SHP77 (cell line): ENCODE results near the gene MBOAT1.

Experiments used
- DNase-seq, 2 experiments: peaks; one replicate each; lab custom pipeline; 2025; lab: John Stamatoyannopoulos, UW

MBOAT1 gene

DNA sequence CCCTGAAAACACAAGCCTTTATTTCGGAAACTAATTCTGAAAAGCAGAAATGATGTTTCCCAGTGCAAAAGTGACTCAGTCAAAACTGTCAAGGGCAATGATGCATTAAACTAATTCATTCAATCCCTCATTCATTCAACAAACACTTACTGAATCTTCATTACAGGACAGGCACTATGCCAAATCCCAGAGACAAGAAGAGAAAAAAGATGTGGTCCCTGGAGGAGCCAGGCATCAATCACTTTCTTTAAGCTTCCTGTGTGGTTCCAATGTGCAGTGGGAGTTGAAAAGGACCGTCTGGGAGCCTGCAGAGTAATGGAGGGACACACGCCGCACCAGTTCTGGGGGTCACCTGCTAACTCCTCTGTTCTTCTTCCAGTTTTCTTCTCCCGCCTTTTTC, 113.1 kb downstream of the MBOAT1 start:
- DNase-seq, result no peak

DNA sequence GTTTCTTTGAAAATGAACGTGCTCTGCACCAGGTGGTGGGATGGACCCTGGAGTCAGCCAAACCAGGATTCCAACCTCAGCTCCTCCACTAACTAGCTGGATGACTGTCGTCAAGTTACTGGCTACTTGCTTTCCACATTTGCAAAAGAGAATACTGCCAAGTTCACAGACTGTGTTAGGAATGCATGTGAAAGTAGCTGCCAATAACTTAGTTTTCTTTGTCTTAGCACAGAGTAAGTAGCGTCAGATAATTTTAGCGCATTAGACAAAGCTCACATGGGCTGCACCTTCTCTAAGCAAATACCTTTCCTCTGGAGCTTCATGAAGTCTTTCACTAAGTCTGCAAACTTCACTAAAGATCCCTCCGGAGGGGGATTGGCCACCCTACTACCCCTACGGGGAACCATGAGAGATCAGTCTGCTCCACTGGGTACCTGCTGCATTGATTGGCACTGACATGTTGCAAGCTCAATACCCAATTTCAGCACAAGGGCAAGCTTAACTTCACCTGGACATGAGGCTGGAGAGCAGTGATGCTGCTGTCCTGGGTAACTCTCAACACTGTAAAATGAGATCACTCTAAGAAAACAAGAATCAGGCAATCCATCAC, 113.9 kb downstream of the MBOAT1 start:
- no peak for DNase-seq

DNA sequence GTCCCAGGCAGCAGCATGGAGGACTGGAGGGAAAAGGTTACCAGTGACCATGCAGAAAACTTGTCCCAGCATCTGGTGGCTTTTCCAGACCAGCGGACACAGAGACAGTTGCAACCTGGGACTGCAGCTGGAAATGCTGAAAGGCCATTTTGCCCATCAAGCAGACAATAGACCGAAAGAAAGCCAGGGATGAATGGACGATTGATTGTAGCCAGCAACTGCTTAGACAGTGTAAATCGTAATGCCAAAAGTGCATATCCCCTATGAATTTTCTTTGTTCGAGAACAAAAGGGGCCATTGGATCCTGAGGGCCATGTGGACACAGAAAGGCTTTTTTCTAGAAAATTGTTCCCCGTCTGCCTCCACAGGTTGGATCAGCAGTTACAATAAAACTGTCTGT, 115.7 kb downstream of the MBOAT1 start:
- no peak for DNase-seq

DNA sequence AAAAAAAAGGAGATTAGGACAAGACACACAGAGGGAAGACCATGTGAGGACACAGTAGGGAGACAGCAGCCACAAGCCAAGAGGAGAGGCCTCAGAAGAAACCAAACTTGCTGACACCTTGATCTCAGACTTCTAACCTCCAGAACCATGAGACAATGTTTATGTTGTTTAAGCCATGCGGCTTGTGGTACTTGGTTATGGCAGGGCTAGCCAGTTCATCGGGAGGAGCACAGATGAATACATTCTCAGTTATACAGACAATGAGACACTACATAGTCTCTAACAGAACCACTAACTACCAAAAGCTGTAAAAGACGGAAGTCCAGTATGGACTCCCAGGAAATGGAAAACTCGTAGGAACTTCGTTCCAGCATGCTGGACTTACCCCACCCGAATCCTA, 116.8 kb downstream of the MBOAT1 start:
- DNase-seq, result no peak

DNA sequence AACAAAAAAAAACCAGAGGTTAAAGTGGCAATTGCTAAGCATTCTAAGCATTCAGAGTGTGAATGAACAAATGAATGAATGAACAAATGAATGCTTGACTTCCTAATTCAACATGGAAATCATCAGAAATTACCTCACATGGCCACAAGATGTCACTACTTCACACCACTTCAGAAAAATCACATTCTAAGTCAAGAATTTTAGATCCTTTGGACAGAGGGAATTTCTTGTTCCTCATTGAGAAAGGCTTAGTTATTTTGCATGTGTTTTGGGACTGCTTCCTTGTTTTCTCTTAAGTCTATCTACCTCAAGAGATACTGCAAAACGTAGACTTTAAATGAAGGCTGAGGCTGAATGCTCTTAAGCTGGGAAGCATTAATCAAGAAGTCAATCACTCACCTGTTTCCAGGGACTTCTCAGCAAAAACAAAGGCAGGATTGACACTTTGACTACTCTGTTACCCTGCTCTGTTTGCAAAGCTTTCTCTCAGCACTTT, 120.2 kb downstream of the MBOAT1 start:
- peak; percentile 28 to 37 for DNase-seq

DNA sequence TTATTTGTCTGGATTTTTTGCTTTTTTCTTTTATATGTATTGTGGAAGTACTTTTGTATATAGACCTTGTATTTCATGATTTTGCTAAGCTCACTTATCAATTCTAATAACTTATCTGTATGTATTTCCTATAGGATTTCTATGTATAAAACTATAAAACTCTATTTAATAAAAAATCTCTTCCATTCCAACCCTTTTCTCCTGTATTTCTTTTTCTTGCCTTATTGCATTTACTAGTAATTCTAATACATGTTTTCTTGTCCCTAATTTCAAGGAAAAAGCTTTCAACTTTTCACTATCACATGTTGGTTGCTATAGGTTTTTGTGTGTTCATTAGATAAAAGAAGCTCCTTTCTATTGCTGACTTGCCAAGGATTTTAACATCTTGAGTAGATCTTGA, 125.3 kb downstream of the MBOAT1 start:
- no peak for DNase-seq

DNA sequence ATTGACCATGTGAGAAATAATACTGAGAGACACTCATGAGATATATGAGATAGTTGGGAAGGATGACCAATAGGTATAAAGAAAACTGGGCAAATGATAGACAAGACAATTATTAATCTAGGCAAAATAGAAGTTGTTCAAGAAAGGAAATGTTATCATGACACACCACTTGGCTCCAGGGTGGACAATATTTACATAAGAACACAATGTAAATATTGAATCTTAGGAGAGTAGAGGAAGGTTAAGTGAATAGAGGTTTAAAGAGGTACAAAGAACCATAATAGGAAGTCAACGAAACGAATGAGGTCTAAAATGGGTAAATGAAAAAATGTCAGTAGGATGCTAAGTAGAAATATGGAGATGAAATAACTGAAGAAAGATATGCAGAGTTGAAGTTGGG, 126.5 kb downstream of the MBOAT1 start:
- no peak for DNase-seq

DNA sequence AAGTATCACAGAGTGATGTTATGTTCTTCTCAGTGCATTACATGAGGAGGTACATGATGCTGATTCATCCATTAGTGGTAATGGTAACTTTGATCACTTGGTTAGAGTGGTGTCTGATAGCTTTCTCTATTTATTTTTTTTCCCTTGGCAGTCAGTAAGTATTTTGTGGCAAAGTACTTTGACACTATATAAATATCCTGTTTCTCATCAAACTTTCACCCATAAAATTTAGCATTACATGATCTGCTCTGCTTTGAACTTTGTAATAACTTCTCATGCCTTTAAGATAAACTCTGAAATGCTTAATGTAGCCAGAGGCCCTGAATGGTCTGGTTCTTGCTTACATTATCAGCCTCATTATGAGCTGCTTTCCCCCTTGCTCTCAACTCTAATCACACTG, 127.9 kb downstream of the MBOAT1 start:
- no peak for DNase-seq

DNA sequence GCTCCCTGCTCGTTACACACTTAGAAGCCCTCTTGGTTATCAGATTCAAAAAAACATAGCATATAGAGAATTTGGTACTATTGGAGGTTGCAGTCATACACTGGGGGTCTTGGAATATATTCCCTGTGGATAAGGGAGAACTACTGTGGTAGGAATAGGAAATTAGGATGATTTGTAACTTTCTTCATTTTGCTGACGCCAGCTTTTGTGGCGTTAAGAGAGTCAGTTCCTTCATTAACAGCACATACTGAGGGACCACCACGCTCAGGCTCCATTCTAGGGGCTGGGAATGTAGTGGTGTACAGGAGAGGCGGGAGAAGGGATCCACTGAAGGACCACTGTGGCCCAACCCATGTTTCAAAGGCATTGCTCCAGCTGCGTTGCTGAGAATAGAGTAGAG, 140.3 kb downstream of the MBOAT1 start:
- DNase-seq, result no peak

DNA sequence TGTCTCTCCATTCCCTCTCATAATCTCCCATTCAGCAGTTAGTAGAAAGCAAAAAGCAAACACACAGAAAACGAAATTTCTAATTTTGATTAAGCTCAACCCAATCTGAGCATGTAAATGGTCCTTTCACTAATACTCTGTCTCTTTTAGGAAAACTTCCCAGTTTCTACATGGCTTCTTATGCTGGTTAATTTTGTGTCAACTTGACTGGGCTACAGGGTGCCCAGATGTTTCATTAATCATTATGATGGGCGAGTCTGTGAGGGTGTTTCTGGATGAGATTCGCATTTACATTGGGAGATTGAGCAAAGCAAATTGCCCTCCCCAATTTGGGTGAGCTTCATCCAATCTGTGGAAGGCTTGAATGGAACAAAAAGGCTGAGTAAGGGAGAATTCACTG, 142.2 kb downstream of the MBOAT1 start:
- no peak for DNase-seq

DNA sequence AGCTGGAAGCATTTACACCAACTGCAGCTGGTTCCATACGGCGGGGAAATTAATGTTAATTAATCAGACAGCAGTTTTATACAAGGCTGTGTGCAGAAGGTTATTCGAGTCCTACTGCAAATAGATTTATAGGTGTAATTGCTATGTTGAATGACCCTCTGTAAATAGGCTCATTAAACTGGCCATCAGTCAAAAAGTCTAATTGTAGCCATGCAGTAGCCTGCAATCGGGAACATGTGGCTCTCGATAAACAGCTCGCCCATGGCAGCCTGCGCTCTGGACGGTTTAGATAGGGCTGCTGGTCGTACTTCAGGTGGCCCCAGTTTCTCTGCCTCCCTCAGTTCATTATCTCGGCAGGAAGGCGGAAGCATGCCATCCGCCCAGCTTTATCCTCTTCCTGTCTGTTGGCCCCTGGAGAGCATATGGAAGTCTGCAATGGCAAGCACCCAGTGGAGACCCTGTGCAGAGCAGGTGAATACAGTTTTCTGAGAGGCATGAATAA, 143.2 kb downstream of the MBOAT1 start:
- DNase-seq, result no peak

DNA sequence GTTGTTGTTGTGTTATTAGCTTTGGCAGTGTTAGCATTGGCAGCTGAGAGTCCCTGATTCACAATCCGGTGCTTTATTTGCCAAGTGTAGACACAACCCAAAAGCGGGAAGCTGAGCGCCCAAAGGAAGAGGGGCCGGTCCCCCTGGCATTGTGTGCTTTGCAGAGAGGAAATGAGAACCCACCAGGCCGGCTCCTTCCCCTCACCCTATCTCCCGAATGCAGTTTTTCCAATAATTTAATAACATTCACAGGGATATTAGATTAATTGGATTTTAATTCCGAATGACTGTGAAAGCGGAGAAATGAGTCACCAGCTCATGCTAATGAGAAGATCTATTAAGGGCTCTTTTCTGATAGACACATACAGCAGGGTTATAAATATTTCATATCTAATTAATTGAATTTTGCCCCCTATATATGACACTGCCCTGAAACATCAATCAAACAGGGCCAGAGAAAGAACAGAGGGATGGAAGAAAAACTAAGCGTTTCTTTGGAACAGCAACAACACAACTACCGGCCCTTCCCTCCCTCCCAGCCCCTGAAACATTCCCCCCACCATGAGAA, 143.8 kb downstream of the MBOAT1 start:
- no peak for DNase-seq

DNA sequence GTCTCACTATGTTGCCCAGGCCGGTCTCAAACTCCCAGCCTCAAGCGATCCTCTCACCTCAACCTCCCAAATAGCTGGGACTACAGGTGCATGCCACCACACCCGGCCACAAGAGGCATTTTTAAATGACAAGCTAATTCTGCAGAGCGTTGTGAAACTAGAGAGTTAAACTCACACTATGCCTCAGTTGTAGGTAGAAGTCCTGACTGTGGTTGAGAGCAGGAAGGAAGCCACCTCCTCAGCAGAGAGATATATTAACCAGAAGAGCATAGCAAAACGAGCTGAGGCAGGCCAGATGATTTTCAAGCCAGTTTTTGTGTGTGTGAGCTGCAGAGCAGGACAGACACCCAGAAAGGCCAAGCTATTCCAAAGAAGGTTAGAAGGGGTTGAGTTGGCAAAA, 150.3 kb downstream of the MBOAT1 start:
- no peak for DNase-seq

DNA sequence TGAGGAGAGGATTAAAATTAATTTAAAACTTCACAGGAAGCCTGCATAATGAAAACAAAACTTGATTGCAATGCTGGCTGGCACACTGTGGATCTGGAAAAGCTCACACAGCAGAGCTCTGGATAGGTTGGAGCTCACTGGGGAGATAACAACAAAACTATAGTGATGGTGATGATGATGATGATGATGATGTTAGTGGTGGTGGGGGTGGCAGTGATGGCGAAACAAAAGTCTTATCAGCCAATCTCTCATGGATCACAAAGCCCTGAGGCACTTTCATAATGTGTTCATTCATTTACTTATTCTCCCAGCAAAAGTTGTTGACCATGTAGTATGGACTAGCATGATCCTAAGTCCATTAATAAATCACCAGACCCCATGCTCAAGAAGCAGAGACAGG, 152.0 kb downstream of the MBOAT1 start:
- DNase-seq, result no peak

DNA sequence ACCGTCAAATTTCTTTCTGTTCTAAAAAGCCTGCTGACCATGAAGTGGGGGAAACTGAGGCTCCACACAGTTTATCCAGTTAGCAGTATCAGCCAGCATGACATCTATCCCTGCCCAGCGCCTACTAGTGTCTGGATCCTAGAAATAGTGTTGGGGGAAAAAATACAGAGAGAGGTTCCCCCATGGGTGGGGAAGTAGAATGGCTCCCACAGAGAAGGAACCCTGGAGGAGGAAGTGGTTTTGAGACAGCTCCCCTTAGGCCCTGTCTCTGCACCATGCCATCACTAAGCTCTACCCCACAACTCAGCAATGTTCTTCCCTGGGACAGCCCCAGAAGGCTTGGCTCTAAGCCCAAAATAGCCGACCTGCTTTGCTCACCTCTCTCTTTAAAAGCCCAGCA, 153.4 kb downstream of the MBOAT1 start:
- DNase-seq, result no peak

DNA sequence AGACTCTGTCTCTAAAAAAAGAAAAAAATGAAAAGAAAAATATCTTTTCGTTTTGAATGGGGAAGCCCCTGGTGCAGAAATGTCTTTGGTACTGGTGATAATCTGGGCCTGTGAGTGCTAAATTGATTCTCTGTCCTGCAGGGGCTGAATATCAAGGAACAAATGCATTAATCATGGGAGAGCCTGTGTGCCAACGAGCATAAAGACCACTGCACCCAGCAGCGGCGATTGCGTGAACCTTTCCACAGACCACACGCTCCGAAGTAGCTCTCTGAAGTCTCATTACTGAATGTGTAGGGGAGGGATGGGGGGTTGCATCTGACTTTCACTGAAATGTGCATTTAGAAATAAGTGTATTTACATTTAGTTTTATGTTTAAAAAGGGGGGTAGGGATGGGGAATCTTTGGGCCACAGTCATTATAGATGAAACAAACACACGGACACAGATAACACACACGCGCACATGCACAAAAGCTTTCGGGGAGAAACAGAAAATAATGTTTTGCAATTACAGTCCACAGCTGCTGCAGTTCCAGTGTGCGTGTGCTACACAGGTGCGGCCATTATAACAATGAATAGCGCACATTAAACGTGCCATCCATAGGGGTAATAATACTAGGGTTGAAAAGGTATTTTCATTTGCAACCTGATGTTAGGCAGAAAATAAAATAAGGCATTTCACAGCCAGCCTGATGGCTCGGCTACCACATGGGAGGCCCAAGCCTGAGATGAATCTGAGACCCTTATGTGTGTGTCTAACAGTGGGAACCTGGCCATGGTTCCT, 154.0 kb downstream of the MBOAT1 start:
- no peak for DNase-seq

DNA sequence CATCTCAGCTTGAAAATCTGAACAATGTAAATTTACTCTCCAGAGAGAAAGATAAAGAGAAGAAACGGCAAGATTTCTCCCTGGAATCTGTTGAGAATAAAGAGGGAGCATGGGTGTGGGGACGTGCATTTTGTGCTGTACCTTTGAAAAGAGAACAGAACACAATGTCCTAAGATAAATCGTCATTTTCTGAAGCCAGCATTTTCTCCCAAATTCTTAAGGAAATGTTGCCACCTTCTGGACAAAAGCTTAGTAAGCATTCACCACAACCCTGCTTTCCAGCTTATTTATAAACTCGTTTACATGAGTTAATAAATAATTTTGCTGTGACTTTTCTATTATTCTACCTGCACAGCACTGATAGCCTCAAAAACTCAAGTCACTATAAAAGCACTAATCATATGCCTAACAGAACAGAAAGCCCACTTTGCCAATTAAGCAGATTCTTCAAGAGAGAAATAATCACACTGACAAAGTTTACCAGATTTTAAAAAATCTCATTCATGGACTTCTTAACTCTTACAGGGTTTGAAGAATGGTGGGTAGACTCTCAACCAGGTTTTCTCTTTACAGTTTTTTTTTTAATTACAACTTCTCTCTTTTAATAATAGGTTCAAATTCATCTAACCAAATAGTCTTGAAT, 155.8 kb downstream of the MBOAT1 start:
- peak; percentile 16 to 35 for DNase-seq

DNA sequence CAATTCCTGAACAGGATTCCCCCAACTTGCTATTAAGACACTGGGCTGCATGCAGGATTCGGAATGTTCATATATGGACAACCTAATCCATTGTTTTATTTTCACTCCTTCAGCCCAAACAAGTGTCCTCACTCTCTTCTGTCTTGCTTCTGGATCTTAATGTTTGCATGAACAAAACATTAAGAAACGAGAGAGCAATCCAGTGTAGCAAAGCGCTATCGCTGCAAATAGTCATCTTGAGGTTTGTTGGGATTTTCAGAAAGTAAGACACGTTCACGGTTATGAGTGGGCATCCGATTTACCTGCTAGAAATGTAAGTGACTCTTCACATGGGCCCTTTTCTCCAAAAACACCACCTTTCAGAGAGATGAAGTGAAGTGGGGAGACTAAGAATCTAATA, 156.4 kb downstream of the MBOAT1 start:
- DNase-seq, result no peak
